H1 (cell line): ENCODE measurements around the gene LPP. TPM values are rescaled to one million over a fixed set of nuclear protein-coding genes. Genes with fewer than 3 reads are reported as not detected.

Experiments
- CTCF ChIA-PET: fragments of 300-600 bp; sonication (Branson Sonifier 250); formaldehyde crosslinking; loops from one replicate; lab custom pipeline; 2021; ENCODE audit not compliant: partially characterized antibody; lab: Charles Lee
- POLR2A ChIA-PET: fragments of 300-600 bp; sonication (Branson Sonifier 250); formaldehyde crosslinking; loops from one replicate; lab custom pipeline; 2021; ENCODE audit warnings: inconsistent platforms; ENCODE audit not compliant: partially characterized antibody; lab: Charles Lee
- DNase-seq, 2 experiments: peaks; one replicate each; pipeline versions ENCODE4 v3.0.0 to v3.0.0-alpha.2; 2010 to 2022; ENCODE audit warnings: low spot score in 2 of 2, low read depth in 1 of 2, mixed read lengths in 1 of 2
- FAIRE-seq: peaks from 2 replicates; lab custom pipeline; 2011; peaks lifted over from hg19 to GRCh38; lab: Jason Lieb, UNC
- H2AFZ ChIP-seq: 2 replicates; pipeline ENCODE4 v1.8.1; 2012; ENCODE audit warnings: low read length, inconsistent platforms
- H2AK5ac ChIP-seq: 2 replicates; pipeline ENCODE4 v1.6.1; 2013; ENCODE audit warnings: low read depth, low read length
- H2BK120ac ChIP-seq: replicated peaks from 2 replicates; pipeline ENCODE3; 2013; ENCODE audit warnings: low read depth, low read length, inconsistent platforms
- H2BK12ac ChIP-seq: 2 replicates; pipeline ENCODE4 v1.6.1; 2013; ENCODE audit warnings: low read depth, low read length
- H2BK15ac ChIP-seq: 2 replicates; pipeline ENCODE4 v1.6.1; 2013; ENCODE audit warnings: low read length
- H2BK20ac ChIP-seq: 2 replicates; pipeline ENCODE4 v1.6.1; 2013; ENCODE audit warnings: low read length
- H2BK5ac ChIP-seq: 2 replicates; pipeline ENCODE4 v1.6.1; 2013; ENCODE audit warnings: low read depth, low read length
- H3K14ac ChIP-seq: 2 replicates; pipeline ENCODE4 v1.6.1; 2013; ENCODE audit warnings: inconsistent platforms; ENCODE audit not compliant: insufficient read length
- H3K18ac ChIP-seq: 2 replicates; pipeline ENCODE4 v1.6.1; 2013; ENCODE audit warnings: low read length; ENCODE audit errors: extremely low read depth
- H3K23ac ChIP-seq: 2 replicates; pipeline ENCODE4 v1.6.1; 2013; ENCODE audit warnings: inconsistent platforms; ENCODE audit not compliant: insufficient read length
- H3K23me2 ChIP-seq: 2 replicates; pipeline ENCODE4 v1.6.1; 2013; ENCODE audit warnings: low read depth, low read length
- H3K27ac ChIP-seq: 2 replicates; pipeline ENCODE4 v1.6.1; 2011; ENCODE audit warnings: low read depth, low read length, inconsistent platforms
- H3K27me3 ChIP-seq, 4 experiments: replicated peaks in 1 of 4; 1 replicate in 1 of 4; 2 replicates in 3 of 4; pipeline versions ENCODE4 v1.6.1 to v1.8.1; 2011 to 2013; ENCODE audit warnings: low read length in 3 of 4, mild to moderate bottlenecking in 3 of 4, inconsistent platforms in 2 of 4, mixed read lengths in 2 of 4, moderate library complexity in 1 of 4; ENCODE audit not compliant: control insufficient read depth in 3 of 4, insufficient read depth in 3 of 4; ENCODE audit errors: extremely low read depth in 1 of 4
- H3K36me3 ChIP-seq, 4 experiments: 2 replicates each; pipeline versions ENCODE4 v1.6.1 to v1.8.1; 2011 to 2013; ENCODE audit warnings: mild to moderate bottlenecking in 4 of 4, low read length in 3 of 4, moderate library complexity in 2 of 4, control low read depth in 1 of 4, inconsistent platforms in 1 of 4; ENCODE audit not compliant: insufficient read depth in 4 of 4, control insufficient read depth in 2 of 4
- H3K4ac ChIP-seq: replicated peaks from 2 replicates; pipeline ENCODE3; 2013; ENCODE audit warnings: low read length, low read depth, mixed read lengths, inconsistent platforms; ENCODE audit not compliant: insufficient read length
- H3K4me1 ChIP-seq, 4 experiments: replicated peaks in 1 of 4; 1 replicate in 1 of 4; 2 replicates in 3 of 4; pipeline versions ENCODE4 v1.6.1 to v1.8.1; 2011 to 2013; ENCODE audit warnings: low read length in 3 of 4, inconsistent platforms in 2 of 4, mixed read lengths in 1 of 4; ENCODE audit not compliant: insufficient read depth in 4 of 4, control insufficient read depth in 3 of 4
- H3K4me2 ChIP-seq, 2 experiments: 2 replicates each; pipeline versions ENCODE4 v1.6.1 to v1.8.1; 2011 to 2013; ENCODE audit warnings: low read depth in 2 of 2, low read length in 2 of 2, control low read depth in 1 of 2, inconsistent platforms in 1 of 2, mild to moderate bottlenecking in 1 of 2; ENCODE audit not compliant: insufficient read depth in 1 of 2
- H3K4me3 ChIP-seq, 4 experiments: fragments of 200-600, 300-600 bp in 1 of 4; sonication (generic), shearing (Covaris generic), sonication (Bioruptor Twin) in 1 of 4; 2 replicates each; pipeline versions ENCODE4 v1.5.1 to v1.8.1; 2011 to 2016; ENCODE audit warnings: low read length in 4 of 4, low read depth in 3 of 4, control low read depth in 2 of 4, inconsistent platforms in 2 of 4, mild to moderate bottlenecking in 2 of 4, mixed read lengths in 1 of 4, moderate library complexity in 1 of 4; ENCODE audit not compliant: insufficient read depth in 2 of 4; ENCODE audit errors: extremely low read depth in 1 of 4
- H3K56ac ChIP-seq: replicated peaks from 2 replicates; pipeline ENCODE3; 2013; ENCODE audit warnings: low read depth, mild to moderate bottlenecking, mixed read lengths, low read length, inconsistent platforms; ENCODE audit not compliant: insufficient read length
- H3K79me1 ChIP-seq: 2 replicates; pipeline ENCODE4 v1.6.1; 2013; ENCODE audit warnings: low read depth, low read length, control low read depth
- H3K79me2 ChIP-seq, 2 experiments: 2 replicates each; pipeline versions ENCODE4 v1.6.1 to v1.8.1; 2012 to 2013; ENCODE audit warnings: low read length in 2 of 2, mild to moderate bottlenecking in 2 of 2, inconsistent platforms in 1 of 2; ENCODE audit not compliant: insufficient read depth in 2 of 2, control insufficient read depth in 1 of 2
- H3K9ac ChIP-seq, 4 experiments: replicated peaks in 1 of 4; 1 replicate in 1 of 4; 2 replicates in 3 of 4; pipeline versions ENCODE4 v1.6.1 to v1.8.1; 2011 to 2013; ENCODE audit warnings: low read depth in 3 of 4, low read length in 3 of 4, control low read depth in 2 of 4, mild to moderate bottlenecking in 2 of 4, moderate library complexity in 2 of 4, inconsistent platforms in 1 of 4; ENCODE audit errors: extremely low read depth in 1 of 4
- H3K9me3 ChIP-seq, 2 experiments: 2 replicates each; pipeline versions ENCODE4 v1.6.1 to v1.8.1; 2012 to 2013; ENCODE audit warnings: mild to moderate bottlenecking in 2 of 2, moderate library complexity in 2 of 2, control low read depth in 1 of 2, inconsistent platforms in 1 of 2, low read depth in 1 of 2, low read length in 1 of 2, mixed read lengths in 1 of 2; ENCODE audit not compliant: insufficient read depth in 2 of 2
- H4K20me1 ChIP-seq, 2 experiments: replicated peaks in 1 of 2; 2 replicates each; pipeline versions ENCODE3 to v1.8.1; 2011 to 2013; ENCODE audit warnings: inconsistent platforms in 2 of 2, low read length in 2 of 2, mild to moderate bottlenecking in 1 of 2; ENCODE audit not compliant: insufficient read depth in 2 of 2, control insufficient read depth in 1 of 2
- H4K5ac ChIP-seq: 2 replicates; pipeline ENCODE4 v1.6.1; 2013; ENCODE audit warnings: low read length, low read depth, mixed read lengths, inconsistent platforms; ENCODE audit not compliant: insufficient read length
- H4K8ac ChIP-seq: 2 replicates; pipeline ENCODE4 v1.8.0; 2013; ENCODE audit warnings: mild to moderate bottlenecking, moderate library complexity, low read length, inconsistent platforms; ENCODE audit not compliant: insufficient read depth; ENCODE audit errors: extremely low read depth
- H4K91ac ChIP-seq: replicated peaks from 2 replicates; pipeline ENCODE3; 2013; ENCODE audit warnings: low read length, mixed read lengths, inconsistent platforms; ENCODE audit not compliant: insufficient read length
- CBX5 ChIP-seq: fragments of 300-800, 300-1000 bp; sonication (generic); IDR thresholded peaks from 2 replicates; pipeline ENCODE4 v1.7.1; 2016; ENCODE audit warnings: antibody characterized with exemption, low read length, low read depth
- EZH2 ChIP-seq: fragments of 200-600 bp; sonication (generic); IDR thresholded peaks from 2 replicates; pipeline ENCODE4 v1.7.1; 2012; ENCODE audit warnings: low read depth, mild to moderate bottlenecking, moderate library complexity, low read length, inconsistent platforms; ENCODE audit not compliant: severe bottlenecking
- GABPA ChIP-seq: IDR thresholded peaks from 2 replicates; pipeline ENCODE4 v1.6.1; 2011; ENCODE audit warnings: mild to moderate bottlenecking, low read length, moderate library complexity, borderline replicate concordance; ENCODE audit not compliant: insufficient read depth
- HDAC6 ChIP-seq: IDR thresholded peaks from one replicate; pipeline ENCODE4 v1.7.1; 2012; ENCODE audit warnings: low read depth, mild to moderate bottlenecking, inconsistent platforms, low read length, moderate library complexity
- JUND ChIP-seq: IDR thresholded peaks from 2 replicates; pipeline ENCODE4 v1.6.1; 2011; ENCODE audit warnings: mild to moderate bottlenecking, improper control_type of control experiment, low read length
- KDM4A ChIP-seq: IDR thresholded peaks from one replicate; pipeline ENCODE4 v1.7.1; 2012; ENCODE audit warnings: low read depth, mild to moderate bottlenecking, moderate library complexity, low read length, inconsistent platforms; ENCODE audit not compliant: severe bottlenecking
- NRF1 ChIP-seq: IDR thresholded peaks from 2 replicates; pipeline ENCODE4 v1.6.1; 2011; ENCODE audit warnings: mild to moderate bottlenecking, low read depth, low read length, improper control_type of control experiment
- TAF1 ChIP-seq: IDR thresholded peaks from 2 replicates; pipeline ENCODE4 v1.6.1; 2011; ENCODE audit warnings: mild to moderate bottlenecking, low read depth, low read length
- TBP ChIP-seq: IDR thresholded peaks from 2 replicates; pipeline ENCODE4 v1.6.1; 2011; ENCODE audit warnings: low read depth, low read length, improper control_type of control experiment
- WGBS, 2 experiments: shearing (Covaris generic) in 1 of 2; methylation state at CpG; one replicate each; pipeline versions ENCODE4 v1.1.6 to v1.1.7; 2013 to 2015; ENCODE audit warnings: low lambda C conversion rate in 2 of 2, mixed read lengths in 2 of 2, inconsistent platforms in 1 of 2, low coverage in 1 of 2, missing lambda C conversion rate in 1 of 2; ENCODE audit not compliant: insufficient replicate concordance in 2 of 2, insufficient coverage in 1 of 2, insufficient read length in 1 of 2; ENCODE audit errors: extremely low coverage in 1 of 2, missing lambda C conversion rate in 1 of 2; 5-methylcytosine and 5-hydroxymethylcytosine counted together
- polyA plus RNA-seq, 7 experiments: library from polyadenylated mRNA; depleted of rRNA in 3 of 7; stranded (reverse) in 5 of 7; unstranded in 2 of 7; fragments of >200 nt in 5 of 7; fragments of 200-250 nt in 2 of 7; gene quantifications; 1 replicate in 5 of 7; 2 replicates in 1 of 7; 4 replicates in 1 of 7; pipeline versions ENCODE4 v1.2.1 to v1.2.3, GENCODE V29; 2011 to 2013; ENCODE audit warnings: missing spikeins in 2 of 7, mixed read lengths in 2 of 7
- total RNA-seq: library from RNA; stranded (reverse); fragmentation: NEBNext Ultra II Directional; extraction: Animal tissue kit (Norgen Biotek cat#: 25700); gene quantifications from 2 replicates; pipeline ENCODE4 v1.2.1, GENCODE V29; 2021
- TF ChIP-seq, protein P1 (sequence below): IDR thresholded peaks from 2 replicates; pipeline ENCODE4 v1.6.1; 2011; ENCODE audit warnings: low read length, improper control_type of control experiment
- TF ChIP-seq, protein P2 (sequence below): IDR thresholded peaks from 2 replicates; pipeline ENCODE4 v1.6.1; 2012; ENCODE audit warnings: low read length, inconsistent platforms

The LPP gene
- total and polyA plus RNA-seq, 2 of the 8 experiments (the other 6 are each of a cell fraction or from before 2014, with no cell fraction given), result 10.0 to 53.3 TPM

- H3K27me3 ChIP-seq, result no peaks in the 10 kb centered on the region
- H3K23ac ChIP-seq, result no peak overlapping the region
- peaks cover 13% of the 10 kb centered on the region; the same call in 1 of the 2 replicates for H3K23me2 ChIP-seq
- H2BK15ac ChIP-seq, result no peak overlapping the region
- CTCF ChIA-PET, result interaction anchor here (1.0 to 2.1 kb wide), 3 partner anchors 14 to 191 kb away, joined by 3 to 10 read pairs (median 4); no protein-coding TSS in a partner anchor
- H3K4ac ChIP-seq, result no peak overlapping the region
- no peak overlapping the region for H3K14ac ChIP-seq
- no peak overlapping the region for H3K18ac ChIP-seq
- H4K20me1 ChIP-seq, result peaks cover 0 to 1% of the 10 kb centered on the region in 2 experiments
- no peak overlapping the region for H3K9ac ChIP-seq
- WGBS, 2 experiments, result 89% methylated on average over 5 of the region's 5 CpGs; no CpG with 5 or more reads in 1 of the 2 experiments
- peaks cover 2 to 7% (median 4%) of the 10 kb centered on the region in 4 experiments; a peak in 6 of 7 replicates for H3K4me1 ChIP-seq
- peaks cover 9% of the 10 kb centered on the region; the same call in 1 of the 2 replicates for H3K79me1 ChIP-seq
- H4K8ac ChIP-seq, result no peak overlapping the region
- no peak overlapping the region for H2AFZ ChIP-seq
- POLR2A ChIA-PET, result interaction anchor here (1.1 to 1.4 kb wide), 4 partner anchors 15 to 52 kb away, joined by 3 to 6 read pairs (median 3); no protein-coding TSS in a partner anchor
- H2BK120ac ChIP-seq, result no peak overlapping the region
- H2BK12ac ChIP-seq, result no peak overlapping the region
- no peak overlapping the region for H2AK5ac ChIP-seq
- H3K79me2 ChIP-seq, result peaks cover 0 to 71% of the 10 kb centered on the region in 2 experiments; a peak in 3 of 4 replicates
- FAIRE-seq, result no peak
- H2BK20ac ChIP-seq, result no peak overlapping the region
- no peaks in the 10 kb centered on the region for H3K9me3 ChIP-seq
- no peaks in the 10 kb centered on the region for H3K36me3 ChIP-seq
- H4K91ac ChIP-seq, result no peak overlapping the region
- H3K27ac ChIP-seq, result no peak overlapping the region
- no peak for DNase-seq
- H3K4me3 ChIP-seq, result no peak overlapping the region
- no peak overlapping the region for H3K56ac ChIP-seq
- 0 out of 2 replicates have a peak overlapping the region, but pooled peaks have one; percentile 31 for H2BK5ac ChIP-seq
- H4K5ac ChIP-seq, result no peak overlapping the region
- H3K4me2 ChIP-seq, result no peak overlapping the region
- TF ChIP-seq, protein P1, sequence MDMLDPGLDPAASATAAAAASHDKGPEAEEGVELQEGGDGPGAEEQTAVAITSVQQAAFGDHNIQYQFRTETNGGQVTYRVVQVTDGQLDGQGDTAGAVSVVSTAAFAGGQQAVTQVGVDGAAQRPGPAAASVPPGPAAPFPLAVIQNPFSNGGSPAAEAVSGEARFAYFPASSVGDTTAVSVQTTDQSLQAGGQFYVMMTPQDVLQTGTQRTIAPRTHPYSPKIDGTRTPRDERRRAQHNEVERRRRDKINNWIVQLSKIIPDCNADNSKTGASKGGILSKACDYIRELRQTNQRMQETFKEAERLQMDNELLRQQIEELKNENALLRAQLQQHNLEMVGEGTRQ, result no peak
- no peak for TF ChIP-seq KDM4A
- TF ChIP-seq TAF1, result no peak
- TF ChIP-seq EZH2, result no peak
- TF ChIP-seq, protein P2, sequence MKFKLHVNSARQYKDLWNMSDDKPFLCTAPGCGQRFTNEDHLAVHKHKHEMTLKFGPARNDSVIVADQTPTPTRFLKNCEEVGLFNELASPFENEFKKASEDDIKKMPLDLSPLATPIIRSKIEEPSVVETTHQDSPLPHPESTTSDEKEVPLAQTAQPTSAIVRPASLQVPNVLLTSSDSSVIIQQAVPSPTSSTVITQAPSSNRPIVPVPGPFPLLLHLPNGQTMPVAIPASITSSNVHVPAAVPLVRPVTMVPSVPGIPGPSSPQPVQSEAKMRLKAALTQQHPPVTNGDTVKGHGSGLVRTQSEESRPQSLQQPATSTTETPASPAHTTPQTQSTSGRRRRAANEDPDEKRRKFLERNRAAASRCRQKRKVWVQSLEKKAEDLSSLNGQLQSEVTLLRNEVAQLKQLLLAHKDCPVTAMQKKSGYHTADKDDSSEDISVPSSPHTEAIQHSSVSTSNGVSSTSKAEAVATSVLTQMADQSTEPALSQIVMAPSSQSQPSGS, result no peak
- TF ChIP-seq TBP, result no peak
- no peak for TF ChIP-seq JUND
- TF ChIP-seq GABPA, result no peak
- no peak for TF ChIP-seq HDAC6
- no peak for TF ChIP-seq NRF1
- TF ChIP-seq CBX5, result no peak
Measured at GRCh38 chr3:188157971-188158370, 4.0 kb downstream of the LPP start.
